H9 (cell line): Measurements from ENCODE around the gene NTSR1. TPM values are rescaled to one million over a fixed set of nuclear protein-coding genes. Genes with fewer than 3 reads are reported as not detected.

Source experiments
- DNase-seq: peaks from one replicate; pipeline ENCODE4 v3.0.0-alpha.2; 2017
- H2AFZ ChIP-seq: one replicate; pipeline ENCODE4 v1.6.1; 2013; ENCODE audit warnings: mild to moderate bottlenecking, low read length, control low read depth, moderate library complexity
- H2AK5ac ChIP-seq: 2 replicates; pipeline ENCODE4 v1.6.1; 2013; ENCODE audit warnings: low read length, control low read depth, mixed read lengths; ENCODE audit not compliant: insufficient read length
- H2BK120ac ChIP-seq: one replicate; pipeline ENCODE4 v1.6.1; 2013; ENCODE audit warnings: low read depth, mild to moderate bottlenecking, low read length, control low read depth, inconsistent platforms; ENCODE audit not compliant: poor library complexity, severe bottlenecking
- H2BK12ac ChIP-seq: 2 replicates; pipeline ENCODE4 v1.6.1; 2013; ENCODE audit warnings: low read length, control low read depth, mixed read lengths, low read depth; ENCODE audit not compliant: insufficient read length
- H2BK15ac ChIP-seq: 2 replicates; pipeline ENCODE4 v1.6.1; 2013; ENCODE audit warnings: low read depth, low read length, control low read depth
- H2BK20ac ChIP-seq: one replicate; pipeline ENCODE4 v1.6.1; 2013; ENCODE audit warnings: low read depth, mild to moderate bottlenecking, low read length, control low read depth, inconsistent platforms; ENCODE audit not compliant: poor library complexity, severe bottlenecking
- H2BK5ac ChIP-seq: 2 replicates; pipeline ENCODE4 v1.6.1; 2013; ENCODE audit warnings: low read length, control low read depth, mixed read lengths; ENCODE audit not compliant: insufficient read length
- H3K14ac ChIP-seq: 2 replicates; pipeline ENCODE4 v1.6.1; 2013; ENCODE audit warnings: low read length, control low read depth; ENCODE audit not compliant: insufficient read depth
- H3K18ac ChIP-seq: 2 replicates; pipeline ENCODE4 v1.6.1; 2013; ENCODE audit warnings: low read depth, mild to moderate bottlenecking, mixed read lengths, low read length, control low read depth; ENCODE audit not compliant: insufficient read length
- H3K23ac ChIP-seq: 2 replicates; pipeline ENCODE4 v1.6.1; 2013; ENCODE audit warnings: low read length, control low read depth, mixed read lengths, low read depth; ENCODE audit not compliant: insufficient read length
- H3K23me2 ChIP-seq: 2 replicates; pipeline ENCODE4 v1.6.1; 2013; ENCODE audit warnings: low read depth, mild to moderate bottlenecking, mixed read lengths, low read length, control low read depth; ENCODE audit not compliant: insufficient read length, poor library complexity, severe bottlenecking
- H3K27ac ChIP-seq: 2 replicates; pipeline ENCODE4 v1.5.1; 2013; ENCODE audit warnings: low read length, control low read depth, mixed read lengths, low read depth; ENCODE audit not compliant: insufficient read length
- H3K27me3 ChIP-seq: 2 replicates; pipeline ENCODE4 v1.6.1; 2013; ENCODE audit warnings: low read length, control low read depth, inconsistent platforms; ENCODE audit not compliant: insufficient read depth
- H3K4ac ChIP-seq: 2 replicates; pipeline ENCODE4 v1.6.1; 2013; ENCODE audit warnings: low read depth, mild to moderate bottlenecking, control low read depth, inconsistent platforms, low read length, moderate library complexity
- H3K4me1 ChIP-seq: 2 replicates; pipeline ENCODE4 v1.6.1; 2013; ENCODE audit warnings: low read length, control low read depth, inconsistent platforms; ENCODE audit not compliant: insufficient read depth
- H3K4me2 ChIP-seq: 2 replicates; pipeline ENCODE4 v1.6.1; 2013; ENCODE audit warnings: low read length, control low read depth, mixed read lengths; ENCODE audit not compliant: insufficient read length, insufficient read depth
- H3K56ac ChIP-seq: 2 replicates; pipeline ENCODE4 v1.6.1; 2013; ENCODE audit warnings: low read depth, mild to moderate bottlenecking, mixed read lengths, low read length, control low read depth; ENCODE audit not compliant: insufficient read length
- H3K79me1 ChIP-seq: 2 replicates; pipeline ENCODE4 v1.6.1; 2013; ENCODE audit warnings: low read depth, mild to moderate bottlenecking, moderate library complexity, low read length, control low read depth, inconsistent platforms; ENCODE audit not compliant: insufficient read depth, poor library complexity, severe bottlenecking
- H3K79me2 ChIP-seq: 2 replicates; pipeline ENCODE4 v1.6.1; 2013; ENCODE audit warnings: low read length, control low read depth, inconsistent platforms; ENCODE audit not compliant: insufficient read depth
- H3K9ac ChIP-seq: 2 replicates; pipeline ENCODE4 v1.6.1; 2013; ENCODE audit warnings: low read length, control low read depth, mixed read lengths; ENCODE audit not compliant: insufficient read length; ENCODE audit errors: extremely low read depth
- H3K9me3 ChIP-seq: one replicate; pipeline ENCODE4 v1.6.1; 2013; ENCODE audit warnings: low read depth, low read length, inconsistent platforms; ENCODE audit not compliant: control insufficient read depth
- H3T11ph ChIP-seq: one replicate; pipeline ENCODE4 v1.6.1; 2013; ENCODE audit warnings: mild to moderate bottlenecking, low read length, control low read depth, inconsistent platforms
- H4K20me1 ChIP-seq: one replicate; pipeline ENCODE4 v1.6.1; 2013; ENCODE audit not compliant: control insufficient read depth, insufficient read length, insufficient read depth
- H4K5ac ChIP-seq: 2 replicates; pipeline ENCODE4 v1.6.1; 2013; ENCODE audit warnings: low read depth, mild to moderate bottlenecking, mixed read lengths, low read length, control low read depth; ENCODE audit not compliant: insufficient read length
- H4K8ac ChIP-seq: replicated peaks from 2 replicates; pipeline ENCODE4 v1.6.1; 2013; ENCODE audit warnings: low read length, control low read depth, mixed read lengths, low read depth; ENCODE audit not compliant: insufficient read length
- H4K91ac ChIP-seq: 2 replicates; pipeline ENCODE4 v1.6.1; 2013; ENCODE audit warnings: low read depth, mild to moderate bottlenecking, moderate library complexity, mixed read lengths, low read length, control low read depth; ENCODE audit not compliant: insufficient read length
- H3K27ac Mint-ChIP-seq, 3 experiments: 2 replicates in 2 of 3; 3 replicates in 1 of 3; pipeline ENCODE4 v1.8.0; 2020 to 2021; ENCODE audit warnings: mixed read lengths in 3 of 3, mild to moderate bottlenecking in 1 of 3, moderate library complexity in 1 of 3
- H3K27me3 Mint-ChIP-seq: 2 replicates; pipeline ENCODE4 v1.8.0; 2021; ENCODE audit warnings: low read depth, mild to moderate bottlenecking, moderate library complexity, mixed read lengths
- H3K36me3 Mint-ChIP-seq, 3 experiments: 2 replicates in 2 of 3; 3 replicates in 1 of 3; pipeline ENCODE4 v1.8.0; 2020 to 2021; ENCODE audit warnings: low read depth in 3 of 3, mixed read lengths in 3 of 3; ENCODE audit not compliant: insufficient read depth in 1 of 3
- H3K4me1 Mint-ChIP-seq, 2 experiments: 2 replicates each; pipeline ENCODE4 v1.8.0; 2020; ENCODE audit warnings: mixed read lengths in 2 of 2
- H3K4me3 Mint-ChIP-seq, 2 experiments: 2 replicates in 1 of 2; 3 replicates in 1 of 2; pipeline ENCODE4 v1.8.0; 2020 to 2021; ENCODE audit warnings: mild to moderate bottlenecking in 2 of 2, mixed read lengths in 2 of 2, moderate library complexity in 1 of 2
- H3K9me3 Mint-ChIP-seq, 2 experiments: 2 replicates in 1 of 2; 3 replicates in 1 of 2; pipeline ENCODE4 v1.8.0; 2020; ENCODE audit warnings: mild to moderate bottlenecking in 2 of 2, mixed read lengths in 2 of 2, moderate library complexity in 1 of 2
- CTCF ChIP-seq: fragments of 200-600 bp; sonication (generic); conservative IDR thresholded peaks from 3 replicates; pipeline ENCODE4 v1.8.0; 2021; ENCODE audit warnings: antibody characterized with exemption, mild to moderate bottlenecking
- WGBS: extraction: QIAGEN DNeasy Blood & Tissue Kit; methylation state at CpG from one replicate; pipeline ENCODE4 v1.1.7; 2013; ENCODE audit warnings: missing lambda C conversion rate, low lambda C conversion rate, mixed read lengths; ENCODE audit not compliant: insufficient read length; ENCODE audit errors: extremely low coverage; 5-methylcytosine and 5-hydroxymethylcytosine counted together
- total RNA-seq: library from RNA; stranded (reverse); gene quantifications from 2 replicates; pipeline ENCODE4 v1.2.1, GENCODE V29; 2021

Gene NTSR1
- total RNA-seq, 1 experiment from 2014 or later: 0.11 TPM

GRCh38 chr20:62775206-62775605, 66.6 kb downstream of the NTSR1 start:
- H2BK5ac ChIP-seq: no peak overlapping the region
- H3T11ph ChIP-seq: no peak overlapping the region
- Mint-ChIP-seq H3K27me3 (peaks cover 8% of the 10 kb centered on the region), H3K36me3 (no peaks in the 10 kb centered on the region; a peak in 1 of 7 replicates), H3K4me3 (no peak overlapping the region), H3K9me3 (no peaks in the 10 kb centered on the region; a peak in 1 of 5 replicates), H3K27ac (no peak overlapping the region), H3K4me1 (peaks cover 2 to 15% of the 10 kb centered on the region in 2 experiments; a peak in 3 of 4 replicates)
- no peak overlapping the region for H3K4ac ChIP-seq
- H2BK15ac ChIP-seq: no peak overlapping the region
- no peaks in the 10 kb centered on the region for H3K79me2 ChIP-seq
- DNase-seq: no peak
- no peak overlapping the region for H3K27ac ChIP-seq
- no peak overlapping the region for H2AK5ac ChIP-seq
- no peak overlapping the region for H3K9ac ChIP-seq
- H4K8ac ChIP-seq: no peak overlapping the region
- no peak overlapping the region for H3K18ac ChIP-seq
- no peaks in the 10 kb centered on the region for H3K79me1 ChIP-seq
- H3K27me3 ChIP-seq: no peaks in the 10 kb centered on the region
- no peak overlapping the region for H3K56ac ChIP-seq
- no peak for TF ChIP-seq CTCF
- no peak overlapping the region for H2AFZ ChIP-seq
- peaks cover 3% of the 10 kb centered on the region; the same call in 1 of the 2 replicates for H3K4me1 ChIP-seq
- H3K4me2 ChIP-seq: no peak overlapping the region
- H4K5ac ChIP-seq: no peak overlapping the region
- H2BK20ac ChIP-seq: no peak overlapping the region
- no peaks in the 10 kb centered on the region for H4K20me1 ChIP-seq
- H3K23ac ChIP-seq: no peak overlapping the region
- H2BK120ac ChIP-seq: no peak overlapping the region
- H3K14ac ChIP-seq: no peak overlapping the region
- H3K23me2 ChIP-seq: no peaks in the 10 kb centered on the region
- H4K91ac ChIP-seq: no peak overlapping the region
- H3K9me3 ChIP-seq: no peaks in the 10 kb centered on the region
- no peak overlapping the region for H2BK12ac ChIP-seq
- WGBS: no CpG with 5 or more reads among the region's 9 CpGs
